WTC11 (cell line): ENCODE data around the gene SLC13A4. TPM values are rescaled to one million over a fixed set of nuclear protein-coding genes. Genes with fewer than 3 reads are reported as not detected.

Experiments
- ATAC-seq: fragments of 200-7000 bp; cut with Tn5 transposase; 2 replicates; pipeline ENCODE4 v1.10.0; 2021; ENCODE audit warnings: mild to moderate bottlenecking, moderate library complexity
- CTCF ChIA-PET: fragments of 300-600 bp; sonication (Branson Sonifier 250); formaldehyde crosslinking; loops from one replicate; lab custom pipeline; 2021; ENCODE audit warnings: antibody characterized with exemption; lab: Charles Lee
- POLR2A ChIA-PET: fragments of 350-600 bp; sonication (Branson Sonifier 250); formaldehyde crosslinking; loops from one replicate; lab custom pipeline; 2021; ENCODE audit warnings: antibody characterized with exemption; lab: Charles Lee
- DNase-seq: peaks from one replicate; pipeline ENCODE4 v3.0.0; 2021; ENCODE audit warnings: low spot score
- H3K27ac Mint-ChIP-seq: 2 replicates; pipeline ENCODE4 v1.8.0; 2021; ENCODE audit warnings: mixed read lengths
- H3K27me3 Mint-ChIP-seq: 2 replicates; pipeline ENCODE4 v1.8.0; 2021; ENCODE audit warnings: low read depth, mild to moderate bottlenecking, moderate library complexity, mixed read lengths
- H3K36me3 Mint-ChIP-seq: 2 replicates; pipeline ENCODE4 v1.8.0; 2021; ENCODE audit warnings: mixed read lengths
- H3K4me1 Mint-ChIP-seq: 2 replicates; pipeline ENCODE4 v1.8.0; 2022; ENCODE audit warnings: mixed read lengths
- H3K4me3 Mint-ChIP-seq: 2 replicates; pipeline ENCODE4 v1.8.0; 2021; ENCODE audit warnings: mild to moderate bottlenecking, moderate library complexity, mixed read lengths
- H3K9me3 Mint-ChIP-seq: 2 replicates; pipeline ENCODE4 v1.8.0; 2021; ENCODE audit warnings: mixed read lengths
- AR ChIP-seq: fragments of 250-450 bp; sonication (Bioruptor Pico); IDR thresholded peaks from 2 replicates; pipeline ENCODE4 v1.9.0; 2021; ENCODE audit warnings: mild to moderate bottlenecking
- ATF1 ChIP-seq: sonication (generic); formaldehyde crosslinking; IDR thresholded peaks from 2 replicates; pipeline ENCODE4 v1.8.1; 2023; ENCODE audit warnings: mild to moderate bottlenecking, moderate library complexity, missing genetic modification reagents
- ATF2 ChIP-seq: sonication (generic); formaldehyde crosslinking; IDR thresholded peaks from 2 replicates; pipeline ENCODE4 v1.8.1; 2022; ENCODE audit warnings: low read depth, missing genetic modification reagents, borderline replicate concordance
- ATF3 ChIP-seq: sonication (generic); formaldehyde crosslinking; conservative IDR thresholded peaks from 2 replicates; pipeline ENCODE4 v1.8.1; 2022; ENCODE audit warnings: mild to moderate bottlenecking, missing genetic modification reagents
- CBFB ChIP-seq: sonication (generic); formaldehyde crosslinking; IDR thresholded peaks from 2 replicates; pipeline ENCODE4 v1.8.1; 2022; ENCODE audit warnings: mild to moderate bottlenecking, low read depth, missing genetic modification reagents
- CDX4 ChIP-seq: fragments of 250-450 bp; sonication (Bioruptor Pico); IDR thresholded peaks from 2 replicates; pipeline ENCODE4 v1.9.0; 2021; ENCODE audit warnings: moderate library complexity, mild to moderate bottlenecking, inconsistent platforms, borderline replicate concordance
- ELF4 ChIP-seq: sonication (generic); formaldehyde crosslinking; IDR thresholded peaks from 2 replicates; pipeline ENCODE4 v1.8.1; 2022; ENCODE audit warnings: low read depth, mild to moderate bottlenecking, moderate library complexity, missing genetic modification reagents
- FOXP1 ChIP-seq: sonication (generic); formaldehyde crosslinking; IDR thresholded peaks from 2 replicates; pipeline ENCODE4 v1.8.0; 2022; ENCODE audit warnings: missing genetic modification reagents, mild to moderate bottlenecking, moderate library complexity, borderline replicate concordance
- GTF2I ChIP-seq: fragments of 250-450 bp; sonication (Bioruptor Pico); conservative IDR thresholded peaks from 2 replicates; pipeline ENCODE4 v1.4.0; 2021; ENCODE audit warnings: mild to moderate bottlenecking
- NR1H2 ChIP-seq: sonication (generic); formaldehyde crosslinking; IDR thresholded peaks from 2 replicates; pipeline ENCODE4 v1.9.0; 2021; ENCODE audit warnings: mild to moderate bottlenecking, moderate library complexity, missing genetic modification reagents
- PRDM15 ChIP-seq: sonication (generic); formaldehyde crosslinking; IDR thresholded peaks from 2 replicates; pipeline ENCODE4 v1.8.0; 2022; ENCODE audit warnings: missing genetic modification reagents
- RORB ChIP-seq: fragments of 250-450 bp; sonication (Bioruptor Pico); IDR thresholded peaks from 2 replicates; pipeline ENCODE4 v1.9.0; 2021; ENCODE audit warnings: mild to moderate bottlenecking
- SOX15 ChIP-seq: fragments of 250-450 bp; sonication (Bioruptor Pico); IDR thresholded peaks from 2 replicates; pipeline ENCODE4 v1.9.0; 2021; ENCODE audit warnings: mild to moderate bottlenecking
- USF2 ChIP-seq: sonication (generic); formaldehyde crosslinking; IDR thresholded peaks from 2 replicates; pipeline ENCODE4 v1.8.1; 2023; ENCODE audit warnings: mild to moderate bottlenecking, missing genetic modification reagents, moderate library complexity
- ZBTB21 ChIP-seq: sonication (generic); formaldehyde crosslinking; IDR thresholded peaks from 2 replicates; pipeline ENCODE4 v1.8.1; 2023; ENCODE audit warnings: mild to moderate bottlenecking, missing genetic modification reagents, borderline replicate concordance
- ZNF138 ChIP-seq: sonication (generic); formaldehyde crosslinking; conservative IDR thresholded peaks from 2 replicates; pipeline ENCODE4 v1.8.1; 2022; ENCODE audit warnings: mild to moderate bottlenecking, moderate library complexity, missing genetic modification reagents
- ZNF219 ChIP-seq: sonication (generic); formaldehyde crosslinking; IDR thresholded peaks from 2 replicates; pipeline ENCODE4 v1.8.0; 2023; ENCODE audit warnings: missing genetic modification reagents, mild to moderate bottlenecking, borderline replicate concordance
- ZNF317 ChIP-seq: sonication (generic); formaldehyde crosslinking; IDR thresholded peaks from 2 replicates; pipeline ENCODE4 v1.8.1; 2023; ENCODE audit warnings: low read depth, mild to moderate bottlenecking, moderate library complexity, missing genetic modification reagents, borderline replicate concordance
- ZNF396 ChIP-seq: fragments of 250-450 bp; sonication (Bioruptor Pico); IDR thresholded peaks from 2 replicates; pipeline ENCODE4 v1.8.0; 2021; ENCODE audit warnings: mild to moderate bottlenecking, moderate library complexity, borderline replicate concordance
- ZNF425 ChIP-seq: fragments of 250-450 bp; sonication (Bioruptor Pico); conservative IDR thresholded peaks from 2 replicates; pipeline ENCODE4 v1.9.0; 2021; ENCODE audit warnings: mild to moderate bottlenecking
- ZNF512 ChIP-seq: sonication (generic); formaldehyde crosslinking; IDR thresholded peaks from 2 replicates; pipeline ENCODE4 v1.8.1; 2022; ENCODE audit warnings: missing genetic modification reagents, borderline replicate concordance
- total RNA-seq: library from RNA; stranded (reverse); gene quantifications from 3 replicates; pipeline ENCODE4 v1.2.3, GENCODE V29; 2021

SLC13A4 gene
- total RNA-seq, 1 experiment from 2014 or later, result 1.6 TPM

GRCh38 chr7:135666156-135666555 is 61.8 kb downstream of the SLC13A4 start (continued):
- TF ChIP-seq USF2, result no peak
- TF ChIP-seq ATF3, result no peak
- no peak for TF ChIP-seq ZNF317 (CRISPR knock-in tag)
- no peak for TF ChIP-seq GTF2I (CRISPR knock-in tag)
- no peak for TF ChIP-seq ZNF138 (CRISPR knock-in tag)
- no peak for TF ChIP-seq FOXP1 (CRISPR knock-in tag)

- H3K4me3 Mint-ChIP-seq, result no peak overlapping the region
- ATAC-seq, result no peak
- ChIA-PET POLR2A (no interaction called here), CTCF (interaction anchor here (1.0 to 1.5 kb wide), 2 partner anchors 8 to 46 kb away, joined by 8 to 9 read pairs; no protein-coding TSS in a partner anchor)
- peaks cover 14% of the 10 kb centered on the region for H3K4me1 Mint-ChIP-seq
- peaks cover 23% of the 10 kb centered on the region for H3K36me3 Mint-ChIP-seq
- H3K27me3 Mint-ChIP-seq, result no peaks in the 10 kb centered on the region
- peaks cover 16% of the 10 kb centered on the region for H3K9me3 Mint-ChIP-seq
- no peak overlapping the region for H3K27ac Mint-ChIP-seq
- no peak for DNase-seq
- no peak for TF ChIP-seq ATF2 (CRISPR knock-in tag)
- no peak for TF ChIP-seq NR1H2
- no peak for TF ChIP-seq RORB (CRISPR knock-in tag)
- TF ChIP-seq SOX15 (CRISPR knock-in tag), result no peak
- no peak for TF ChIP-seq ZNF219 (CRISPR knock-in tag)
- TF ChIP-seq PRDM15, result no peak
- TF ChIP-seq ZNF425 (CRISPR knock-in tag), result no peak
- TF ChIP-seq CBFB (CRISPR knock-in tag), result no peak
- no peak for TF ChIP-seq ZNF138 (CRISPR knock-in tag)
- TF ChIP-seq ZBTB21 (CRISPR knock-in tag), result no peak
- no peak for TF ChIP-seq ZNF512
- no peak for TF ChIP-seq ZNF396 (CRISPR knock-in tag)
- TF ChIP-seq ELF4, result no peak
- TF ChIP-seq CDX4 (CRISPR knock-in tag), result no peak
- TF ChIP-seq ATF1 (CRISPR knock-in tag), result no peak
- no peak for TF ChIP-seq AR
These were observed 62.9 kb downstream of the SLC13A4 start for GRCh38 chr7:135665042-135665441.
